Retinal pigment epithelial cell (primary cell): Measurements from ENCODE around the gene RFNG.

Source experiments
- DNase-seq: peaks from one replicate; pipeline ENCODE4 v3.0.0-alpha.2; 2010; ENCODE audit warnings: low read depth
- H3K4me3 ChIP-seq: 2 replicates; pipeline ENCODE4 v1.5.1; 2011; ENCODE audit warnings: mild to moderate bottlenecking, low read length, control low read depth, moderate library complexity
- TF ChIP-seq, protein P1 (sequence below): conservative IDR thresholded peaks from 2 replicates; pipeline ENCODE4 v1.5.1; 2011; ENCODE audit warnings: low read depth, low read length, control low read depth, inconsistent platforms

Gene RFNG

DNA sequence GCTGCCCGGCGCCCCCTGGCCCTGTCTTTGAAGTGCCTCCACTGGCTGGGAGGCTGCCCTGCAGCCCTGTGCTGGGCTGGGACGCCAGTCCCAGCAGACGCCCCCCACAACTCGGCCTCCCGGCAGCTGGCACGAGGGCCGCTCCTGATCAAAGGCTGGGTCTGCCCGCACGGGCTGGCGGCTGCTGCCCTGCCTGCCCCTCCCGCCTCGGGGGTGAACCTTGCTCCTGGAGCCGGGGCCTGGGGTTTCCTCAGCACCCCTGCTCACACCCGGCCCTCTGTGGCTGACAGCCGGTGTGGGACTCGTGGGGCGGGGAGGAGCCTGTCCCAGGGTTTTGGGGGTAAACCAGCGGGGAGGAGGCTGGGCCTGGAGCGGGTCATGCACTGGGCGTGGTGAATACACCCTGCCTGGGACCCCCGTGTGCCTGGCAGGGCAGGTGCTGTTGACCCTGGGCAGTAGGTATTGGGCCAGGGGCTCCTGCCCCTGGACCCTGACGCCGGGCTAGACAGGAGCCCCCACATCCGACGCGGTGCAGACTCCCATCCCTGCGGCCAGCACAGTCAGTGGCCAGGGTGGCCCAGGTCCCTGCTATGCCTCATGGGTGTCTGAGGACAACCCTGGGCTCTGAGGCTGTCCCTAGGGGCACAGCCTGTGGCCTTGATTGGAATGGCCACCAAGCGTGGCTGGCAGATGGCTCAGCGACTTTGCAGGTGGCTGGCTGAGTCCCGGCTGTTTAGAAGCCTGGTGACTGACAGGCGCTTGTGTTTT is 50.6 kb downstream of the RFNG start:
- H3K4me3 ChIP-seq: no peak overlapping the region
- TF ChIP-seq, protein P1, sequence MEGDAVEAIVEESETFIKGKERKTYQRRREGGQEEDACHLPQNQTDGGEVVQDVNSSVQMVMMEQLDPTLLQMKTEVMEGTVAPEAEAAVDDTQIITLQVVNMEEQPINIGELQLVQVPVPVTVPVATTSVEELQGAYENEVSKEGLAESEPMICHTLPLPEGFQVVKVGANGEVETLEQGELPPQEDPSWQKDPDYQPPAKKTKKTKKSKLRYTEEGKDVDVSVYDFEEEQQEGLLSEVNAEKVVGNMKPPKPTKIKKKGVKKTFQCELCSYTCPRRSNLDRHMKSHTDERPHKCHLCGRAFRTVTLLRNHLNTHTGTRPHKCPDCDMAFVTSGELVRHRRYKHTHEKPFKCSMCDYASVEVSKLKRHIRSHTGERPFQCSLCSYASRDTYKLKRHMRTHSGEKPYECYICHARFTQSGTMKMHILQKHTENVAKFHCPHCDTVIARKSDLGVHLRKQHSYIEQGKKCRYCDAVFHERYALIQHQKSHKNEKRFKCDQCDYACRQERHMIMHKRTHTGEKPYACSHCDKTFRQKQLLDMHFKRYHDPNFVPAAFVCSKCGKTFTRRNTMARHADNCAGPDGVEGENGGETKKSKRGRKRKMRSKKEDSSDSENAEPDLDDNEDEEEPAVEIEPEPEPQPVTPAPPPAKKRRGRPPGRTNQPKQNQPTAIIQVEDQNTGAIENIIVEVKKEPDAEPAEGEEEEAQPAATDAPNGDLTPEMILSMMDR: no peak
- DNase-seq: no peak

DNA sequence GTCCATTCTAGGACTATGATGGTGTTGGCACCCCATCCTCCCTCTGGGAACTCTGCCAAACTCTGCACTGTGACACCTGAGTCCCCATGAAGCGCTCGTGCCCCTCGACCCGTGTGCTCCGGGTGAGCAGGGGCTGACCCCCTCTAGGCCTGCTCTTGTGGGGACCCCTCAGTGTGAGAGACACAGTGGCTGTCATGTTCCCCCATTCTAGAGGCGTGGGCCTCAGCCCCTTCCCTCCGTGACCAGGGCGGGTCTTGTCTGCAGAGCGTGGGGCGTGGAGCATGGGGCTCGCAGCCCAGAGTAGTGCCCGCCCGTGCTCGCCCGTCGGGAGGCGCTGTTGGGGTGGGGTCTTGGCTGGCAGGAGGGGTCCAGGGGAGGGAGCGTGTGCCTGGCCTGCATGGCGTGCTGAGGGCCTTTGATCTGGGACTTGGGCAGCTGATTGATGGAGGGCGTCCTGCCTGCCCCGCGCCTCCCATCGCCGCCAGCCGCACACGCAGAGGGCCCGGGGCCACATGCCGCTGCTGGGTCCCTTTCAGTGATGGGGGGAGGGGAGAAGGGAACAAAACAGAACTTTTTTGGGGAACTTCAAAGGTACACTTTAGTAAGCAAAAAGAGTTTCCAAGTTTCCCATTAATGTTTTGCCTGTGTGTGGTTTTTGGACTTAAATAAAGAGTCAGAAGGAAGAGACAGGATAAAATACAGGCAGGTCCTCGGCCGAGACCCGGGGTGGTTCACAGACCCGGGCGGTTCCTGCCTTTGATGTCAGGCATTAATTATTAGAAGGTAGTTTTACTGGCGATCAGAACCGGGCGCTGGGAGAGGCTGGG is 51.4 kb downstream of the RFNG start:
- TF ChIP-seq, protein P1: no peak
- no peak overlapping the region for H3K4me3 ChIP-seq
- DNase-seq: no peak

DNA sequence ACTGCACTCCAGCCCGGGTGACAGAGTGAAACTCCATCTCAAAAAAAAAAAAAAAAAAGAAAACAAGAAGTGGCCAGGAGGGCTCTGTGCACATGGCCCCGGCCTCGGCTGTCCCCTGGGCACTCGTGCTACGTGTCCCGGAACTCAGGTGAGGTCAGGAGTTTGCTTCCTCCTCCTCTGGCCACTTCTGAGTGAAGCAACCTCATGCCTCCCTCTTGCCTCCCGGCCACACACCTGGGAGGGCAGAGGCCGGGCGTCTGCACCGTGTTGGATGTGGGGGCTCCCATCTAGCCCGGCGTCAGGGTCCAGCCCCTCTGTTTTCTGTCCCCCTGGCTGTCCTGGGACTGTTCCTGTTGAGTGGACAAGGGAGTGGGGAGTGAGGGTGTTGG is 52.0 kb downstream of the RFNG start:
- H3K4me3 ChIP-seq: no peak overlapping the region
- DNase-seq: no peak
- TF ChIP-seq, protein P1: no peak

DNA sequence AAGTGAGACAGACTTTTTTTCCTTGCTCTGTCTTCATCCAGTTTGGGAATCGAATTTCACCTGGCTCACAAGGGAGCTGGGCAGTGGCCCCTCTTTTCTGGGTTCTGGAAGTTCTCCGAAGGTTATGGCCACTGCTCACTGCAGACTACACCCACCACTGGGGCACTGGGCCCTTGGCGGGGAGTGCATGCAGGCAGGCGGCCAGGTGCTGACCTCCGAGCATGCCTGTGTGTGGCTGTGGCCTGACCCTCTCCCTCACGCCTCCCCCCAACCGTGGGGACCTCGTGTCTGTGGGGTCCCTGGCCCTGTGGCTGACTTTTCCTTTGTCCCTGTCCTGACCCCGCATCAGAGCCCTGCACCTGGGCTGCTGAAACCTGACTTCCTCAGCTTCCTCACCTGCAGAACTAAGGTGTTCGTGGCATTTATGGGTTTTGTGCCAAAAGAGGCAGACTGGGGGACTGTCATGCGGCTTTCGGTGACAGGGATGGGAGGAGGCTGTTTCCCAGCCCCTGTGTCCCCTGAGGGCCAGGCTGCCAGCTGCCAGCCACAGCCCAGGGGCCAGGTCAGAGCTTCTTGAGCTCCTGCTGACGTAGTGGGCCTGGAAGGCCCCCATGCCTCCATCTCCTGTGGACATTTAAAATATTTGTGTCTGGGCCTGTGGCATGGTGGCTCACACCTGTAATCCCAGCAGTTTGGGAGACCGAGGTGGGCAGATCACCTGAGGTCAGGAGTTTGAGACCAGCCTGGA is 52.7 kb downstream of the RFNG start:
- DNase-seq: no peak
- TF ChIP-seq, protein P1: no peak
- no peak overlapping the region for H3K4me3 ChIP-seq

DNA sequence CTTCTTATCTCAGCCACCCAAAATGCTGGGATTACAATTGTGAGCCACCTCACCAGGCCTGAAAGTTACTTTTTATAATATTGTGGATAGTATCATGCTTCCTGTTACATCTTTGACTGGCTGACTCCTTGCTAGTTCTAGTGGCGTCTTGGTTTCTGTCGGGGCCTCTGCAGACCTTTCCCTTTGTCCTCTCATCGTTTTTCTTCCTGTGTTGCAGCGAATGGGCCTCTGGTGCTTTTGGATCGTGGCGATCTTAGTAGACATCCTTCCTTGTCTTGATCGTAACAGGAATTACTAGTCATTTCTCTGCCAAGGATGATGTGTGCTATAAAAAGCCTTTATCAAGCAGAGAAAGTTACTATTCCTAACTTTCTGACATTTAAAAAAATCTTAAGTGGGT is 53.4 kb downstream of the RFNG start:
- H3K4me3 ChIP-seq: no peak overlapping the region
- TF ChIP-seq, protein P1: no peak
- no peak for DNase-seq
